ENCODE results near the gene EXPH5.
A peak's percentile ranks its signal among the peaks of the same experiment; 100 is the strongest.

EXPH5 gene

DNA sequence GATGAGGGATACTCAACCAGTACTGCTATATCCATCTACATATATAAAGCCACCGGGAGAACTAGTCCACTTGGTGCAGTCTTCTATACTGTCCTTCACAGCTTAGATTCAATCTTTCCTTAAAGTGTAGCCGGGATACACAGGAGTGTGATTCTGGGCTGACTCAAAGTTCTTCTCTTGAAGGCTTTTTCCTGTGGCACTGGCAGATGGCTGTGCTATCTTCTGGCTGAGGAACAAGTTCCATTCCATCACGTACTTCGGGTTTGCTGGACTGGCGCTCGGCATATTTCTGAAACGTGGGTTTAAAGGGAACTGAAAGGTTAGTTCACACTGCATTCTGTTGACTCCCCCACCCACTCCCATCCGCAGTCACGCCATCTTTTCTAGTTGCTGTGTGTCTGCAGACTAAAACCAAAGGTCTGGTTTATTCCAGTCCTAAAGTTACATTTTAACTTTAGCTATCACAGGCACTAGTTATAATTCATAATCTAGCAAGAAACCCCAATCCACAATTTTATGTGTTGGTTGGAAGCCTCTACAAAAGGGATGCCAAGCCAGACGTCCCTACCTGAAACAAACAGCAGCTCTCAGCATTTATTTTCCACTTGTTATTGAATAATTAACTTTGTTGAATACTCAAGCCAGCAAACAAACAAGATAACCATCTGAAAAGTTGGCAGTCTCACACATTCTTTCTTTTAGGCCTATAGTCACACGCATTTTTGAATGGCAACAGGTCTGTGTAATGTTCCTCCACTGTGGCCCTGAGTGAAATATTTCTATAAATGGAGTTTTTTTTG is 118.7 kb downstream of the EXPH5 start:
- H3F3A ChIP-seq (ENCODE audit: control insufficient read depth, insufficient read depth): no peaks in the 10 kb centered on the region
- H3K4me2 ChIP-seq (ENCODE audit: low read length): no peak overlapping the region
- no peaks in the 10 kb centered on the region for H3K36me3 ChIP-seq (ENCODE audit: control insufficient read depth, low read length)
- H3K27ac ChIP-seq (ENCODE audit: low read depth, low read length): no peak overlapping the region
- no peaks in the 10 kb centered on the region for H3K9me2 ChIP-seq (replicated peaks; ENCODE audit: control insufficient read depth, low read length)
- no peaks in the 10 kb centered on the region for H4K20me1 ChIP-seq (ENCODE audit: control insufficient read depth, insufficient read depth, low read depth, low read length)
- H3K9me3 ChIP-seq (ENCODE audit: control insufficient read depth, insufficient read depth, low read length): no peaks in the 10 kb centered on the region
- TF ChIP-seq, protein P1, sequence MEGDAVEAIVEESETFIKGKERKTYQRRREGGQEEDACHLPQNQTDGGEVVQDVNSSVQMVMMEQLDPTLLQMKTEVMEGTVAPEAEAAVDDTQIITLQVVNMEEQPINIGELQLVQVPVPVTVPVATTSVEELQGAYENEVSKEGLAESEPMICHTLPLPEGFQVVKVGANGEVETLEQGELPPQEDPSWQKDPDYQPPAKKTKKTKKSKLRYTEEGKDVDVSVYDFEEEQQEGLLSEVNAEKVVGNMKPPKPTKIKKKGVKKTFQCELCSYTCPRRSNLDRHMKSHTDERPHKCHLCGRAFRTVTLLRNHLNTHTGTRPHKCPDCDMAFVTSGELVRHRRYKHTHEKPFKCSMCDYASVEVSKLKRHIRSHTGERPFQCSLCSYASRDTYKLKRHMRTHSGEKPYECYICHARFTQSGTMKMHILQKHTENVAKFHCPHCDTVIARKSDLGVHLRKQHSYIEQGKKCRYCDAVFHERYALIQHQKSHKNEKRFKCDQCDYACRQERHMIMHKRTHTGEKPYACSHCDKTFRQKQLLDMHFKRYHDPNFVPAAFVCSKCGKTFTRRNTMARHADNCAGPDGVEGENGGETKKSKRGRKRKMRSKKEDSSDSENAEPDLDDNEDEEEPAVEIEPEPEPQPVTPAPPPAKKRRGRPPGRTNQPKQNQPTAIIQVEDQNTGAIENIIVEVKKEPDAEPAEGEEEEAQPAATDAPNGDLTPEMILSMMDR (IDR thresholded peaks at IDR 0.05; ENCODE audit: low read depth, low read length, poor library complexity, severe bottlenecking): no peak
- no peaks in the 10 kb centered on the region for H3K27me3 ChIP-seq (ENCODE audit: control insufficient read depth, low read length)
- no peaks in the 10 kb centered on the region for H3K4me1 ChIP-seq (ENCODE audit: control insufficient read depth, low read length)
- no peaks in the 10 kb centered on the region for H3K79me2 ChIP-seq (ENCODE audit: control insufficient read depth, low read length)
- H3K4me3 ChIP-seq (ENCODE audit: low read length): no peak overlapping the region

DNA sequence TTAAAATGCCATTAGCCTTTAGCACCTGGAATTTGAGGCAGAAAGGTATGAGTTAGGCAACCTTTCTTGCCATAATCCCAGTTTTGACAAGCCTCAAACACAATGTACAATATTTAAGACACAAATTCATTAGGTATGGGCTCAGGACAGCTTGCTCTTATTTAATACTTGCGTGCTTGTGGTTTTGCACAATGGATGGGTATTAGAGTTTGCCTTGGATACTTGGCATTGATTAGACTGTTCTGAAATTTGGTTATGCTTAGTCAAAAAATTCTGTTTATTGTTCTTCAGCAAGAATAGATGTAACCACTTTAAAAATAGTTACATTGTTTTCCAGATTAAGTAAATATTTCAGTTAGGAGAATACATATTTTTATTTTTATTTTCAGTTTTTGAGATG is 120.9 kb downstream of the EXPH5 start:
- Histone ChIP-seq H3K27ac (ENCODE audit: low read depth, low read length) (no peak overlapping the region), H4K20me1 (ENCODE audit: control insufficient read depth, insufficient read depth, low read depth, low read length) (no peaks in the 10 kb centered on the region), H3K4me3 (ENCODE audit: low read length) (no peak overlapping the region), H3K9me2 (replicated peaks; ENCODE audit: control insufficient read depth, low read length) (no peaks in the 10 kb centered on the region), H3K4me1 (ENCODE audit: control insufficient read depth, low read length) (peaks cover 7% of the 10 kb centered on the region), H3F3A (ENCODE audit: control insufficient read depth, insufficient read depth) (no peaks in the 10 kb centered on the region), H3K36me3 (ENCODE audit: control insufficient read depth, low read length) (no peaks in the 10 kb centered on the region), H3K27me3 (ENCODE audit: control insufficient read depth, low read length) (no peaks in the 10 kb centered on the region), H3K79me2 (ENCODE audit: control insufficient read depth, low read length) (no peaks in the 10 kb centered on the region), H3K9me3 (ENCODE audit: control insufficient read depth, insufficient read depth, low read length) (no peaks in the 10 kb centered on the region), H3K4me2 (ENCODE audit: low read length) (no peak overlapping the region)
- TF ChIP-seq, protein P1 (IDR thresholded peaks at IDR 0.05; ENCODE audit: low read depth, low read length, poor library complexity, severe bottlenecking): no peak
- TF ChIP-seq EZH2phosphoT487 (IDR thresholded peaks at IDR 0.05; ENCODE audit: borderline replicate concordance, low read length): no peak

- 0 out of 2 replicates have a peak overlapping the region, but pooled peaks have one; percentile 89 for H3K4me2 ChIP-seq (ENCODE audit: low read length)
- H3K9me2 ChIP-seq (replicated peaks; ENCODE audit: control insufficient read depth, low read length): no peaks in the 10 kb centered on the region
- peaks cover 6% of the 10 kb centered on the region; the same call in 1 of the 2 replicates for H3K79me2 ChIP-seq (ENCODE audit: control insufficient read depth, low read length)
- no peak overlapping the region for H3K4me3 ChIP-seq (ENCODE audit: low read length)
- no peaks in the 10 kb centered on the region for H4K20me1 ChIP-seq (ENCODE audit: control insufficient read depth, insufficient read depth, low read depth, low read length)
- no peaks in the 10 kb centered on the region for H3K9me3 ChIP-seq (ENCODE audit: control insufficient read depth, insufficient read depth, low read length)
- TF ChIP-seq EZH2phosphoT487 (IDR thresholded peaks at IDR 0.05; ENCODE audit: borderline replicate concordance, low read length): no peak
- TF ChIP-seq, protein P1 (IDR thresholded peaks at IDR 0.05; ENCODE audit: low read depth, low read length, poor library complexity, severe bottlenecking): no peak
- no peak overlapping the region for H3K27ac ChIP-seq (ENCODE audit: low read depth, low read length)
- peaks cover 14% of the 10 kb centered on the region for H3K4me1 ChIP-seq (ENCODE audit: control insufficient read depth, low read length)
- H3K36me3 ChIP-seq (ENCODE audit: control insufficient read depth, low read length): no peaks in the 10 kb centered on the region; the same call in 1 of the 2 replicates
- H3F3A ChIP-seq (ENCODE audit: control insufficient read depth, insufficient read depth): no peaks in the 10 kb centered on the region
- H3K27me3 ChIP-seq (ENCODE audit: control insufficient read depth, low read length): no peaks in the 10 kb centered on the region
These were observed 125.1 kb downstream of the EXPH5 start for GRCh38 chr11:108468478-108468864.
